ENCODE results near the gene SCO2. TPM values are rescaled to one million over a fixed set of nuclear protein-coding genes. Genes with fewer than 3 reads are reported as not detected.
A peak's percentile ranks its signal among the peaks of the same experiment; 100 is the strongest.

SCO2 gene
- polyA plus RNA-seq, 10 donors: 1.3 to 5.0 (median 3.2) TPM; not detected in 2

DNA sequence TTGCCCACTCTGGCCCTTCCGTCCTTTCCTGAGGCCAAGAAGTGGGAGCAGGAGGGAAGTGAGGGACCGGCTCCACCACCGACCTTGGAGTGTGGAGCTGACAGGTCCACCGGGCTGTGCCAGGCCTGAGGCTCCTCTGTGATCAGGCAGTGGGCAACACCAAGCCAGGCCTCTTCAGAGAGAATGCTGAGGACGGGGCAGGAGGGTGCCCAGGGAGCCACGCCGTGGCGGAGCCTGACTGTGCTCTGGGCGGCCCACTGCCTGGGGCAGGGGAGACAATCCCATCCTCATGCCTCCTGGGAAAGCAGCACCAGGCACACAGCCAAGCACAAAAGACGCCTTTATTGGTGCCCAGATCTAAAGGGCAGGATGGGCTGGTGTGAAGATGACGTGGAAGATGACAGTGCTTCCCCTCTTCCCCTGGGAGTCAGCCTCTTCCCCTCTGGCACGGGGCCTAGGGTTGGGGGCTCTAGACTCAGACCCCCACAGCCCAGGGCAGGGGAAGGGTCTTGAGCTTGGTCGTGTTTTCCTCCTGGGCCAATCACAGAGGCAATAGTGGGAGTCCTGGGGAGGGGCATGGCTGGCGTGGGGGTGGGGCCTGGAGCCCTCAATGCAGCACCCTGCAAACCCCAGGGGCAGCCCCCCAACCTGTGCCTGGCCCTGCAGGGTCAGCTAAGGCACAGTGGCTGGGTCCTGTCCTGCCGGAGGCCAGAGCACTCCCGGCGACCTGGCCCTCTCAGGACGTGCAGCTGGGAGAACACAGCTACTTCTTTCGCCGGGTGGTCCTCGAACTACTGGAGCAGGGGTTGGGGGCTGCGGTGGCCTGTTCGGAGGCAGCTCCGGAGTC lies 22.5 kb downstream of the SCO2 start:
- no peak for DNase-seq

- no peak for DNase-seq
Observed at GRCh38 chr22:50502096-50502495, 23.3 kb downstream of the SCO2 start.

- no peak for DNase-seq
Observed at GRCh38 chr22:50500452-50500851, 24.9 kb downstream of the SCO2 start.

DNA sequence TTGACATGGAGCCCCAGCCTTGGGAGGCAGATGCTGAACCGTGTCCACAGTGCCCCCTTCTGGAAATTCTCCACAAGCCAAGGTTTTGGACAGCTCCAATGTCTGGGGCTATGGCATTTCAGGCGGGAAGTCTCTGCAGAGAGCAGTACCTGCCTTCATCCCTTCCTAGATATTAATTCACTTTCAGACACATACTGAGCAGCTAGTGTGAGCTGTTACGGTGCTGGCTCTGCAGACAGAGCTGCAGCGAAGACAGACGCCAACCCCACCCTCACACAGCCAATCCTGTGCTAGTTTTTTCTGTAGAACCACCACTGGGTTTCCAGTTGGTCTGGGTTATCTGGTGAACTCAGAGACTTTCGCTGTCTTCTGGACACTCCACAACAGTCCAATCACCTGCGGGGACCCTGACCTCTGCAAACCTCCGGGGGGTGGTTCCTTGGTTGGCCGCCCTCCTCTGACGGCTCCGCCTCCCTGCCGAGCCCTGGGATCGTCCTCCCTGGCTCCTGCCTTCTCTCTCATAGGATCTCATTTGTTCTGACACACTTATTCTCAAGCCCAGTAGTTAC lies 27.0 kb downstream of the SCO2 start:
- DNase-seq: peak in 2 of 3 donors; percentile 42 to 53

GRCh38 chr22:50497093-50497492 lies 28.3 kb downstream of the SCO2 start:
- no peak for DNase-seq

DNA sequence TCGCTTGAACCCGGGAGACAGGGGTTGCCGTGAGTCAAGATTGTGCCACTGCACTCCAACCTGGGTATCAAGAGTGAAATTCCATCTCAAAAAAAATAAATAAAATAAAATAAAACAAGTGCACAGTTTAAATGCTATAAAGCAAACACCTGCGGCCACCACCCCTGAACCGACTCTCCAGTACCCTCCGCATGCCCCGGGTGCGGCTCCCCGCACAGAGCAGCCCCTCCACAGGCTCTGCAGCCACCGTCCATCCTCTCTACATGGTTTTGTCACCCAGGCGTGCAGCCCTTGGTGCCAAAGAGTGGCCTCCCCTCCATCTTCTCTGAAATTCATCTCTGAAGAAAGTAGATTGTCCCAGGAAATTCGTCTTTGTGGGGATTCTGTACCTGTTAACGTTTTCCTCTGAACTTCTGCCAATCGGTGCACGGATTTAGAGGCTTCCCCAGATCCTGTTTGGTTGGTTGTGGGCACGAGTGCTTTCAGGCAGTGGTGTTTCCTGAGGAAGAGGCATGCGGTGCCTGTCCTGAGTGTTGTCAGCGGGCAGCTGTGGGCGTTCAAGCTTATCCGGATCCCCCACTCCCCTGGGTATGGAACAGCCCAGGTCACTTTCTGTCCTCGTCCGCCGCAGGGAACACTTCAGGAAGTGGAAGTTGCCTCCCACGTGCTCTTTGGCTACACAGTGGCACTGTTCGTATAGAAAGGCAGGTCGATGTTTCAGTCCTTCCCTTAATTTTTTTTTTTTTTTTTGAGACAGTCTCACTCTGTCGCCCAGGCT lies 34.7 kb downstream of the SCO2 start:
- no peak for DNase-seq

DNA sequence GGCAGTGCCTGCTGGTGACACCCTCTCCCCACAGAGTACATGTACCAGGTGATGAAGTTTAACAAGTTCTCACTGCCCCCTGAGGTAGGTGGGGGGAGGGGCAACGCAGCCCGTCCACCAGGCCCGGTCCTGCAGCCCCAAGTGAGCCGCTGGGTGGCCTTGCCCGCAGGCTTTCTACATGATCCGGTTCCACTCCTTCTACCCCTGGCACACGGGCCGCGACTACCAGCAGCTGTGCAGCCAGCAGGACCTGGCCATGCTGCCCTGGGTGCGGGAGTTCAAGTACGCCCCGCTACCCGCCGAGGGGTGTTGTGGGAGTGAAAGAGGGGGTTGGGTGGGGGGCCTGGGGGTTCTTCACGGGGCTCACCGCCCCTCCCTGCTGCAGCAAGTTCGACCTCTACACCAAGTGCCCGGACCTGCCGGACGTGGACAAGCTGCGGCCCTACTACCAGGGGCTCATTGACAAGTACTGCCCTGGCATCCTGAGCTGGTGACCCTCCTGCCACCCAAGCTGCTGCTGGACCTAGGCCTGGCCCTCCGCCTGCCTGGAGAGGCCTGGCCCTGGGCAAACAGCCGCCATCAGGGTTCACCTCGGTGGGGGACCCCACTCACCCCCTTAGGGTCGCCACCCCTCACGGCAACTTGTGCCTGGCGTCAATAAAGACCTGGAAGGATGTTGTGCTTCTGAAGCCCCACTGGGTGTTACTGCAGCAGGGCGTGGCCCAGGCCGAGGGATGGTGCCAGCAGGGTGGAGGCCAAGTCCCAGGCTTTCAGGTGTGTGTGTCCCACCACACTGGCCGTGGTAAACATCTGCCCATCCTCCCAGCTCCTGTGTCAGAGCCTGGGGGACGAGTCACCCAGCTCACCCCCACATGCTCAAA lies 35.8 kb downstream of the SCO2 start:
- no peak for DNase-seq

- DNase-seq: no peak
Observed at GRCh38 chr22:50488886-50489285, 36.5 kb downstream of the SCO2 start.

- no peak for DNase-seq
Observed at GRCh38 chr22:50488006-50488677, 37.3 kb downstream of the SCO2 start.

- DNase-seq: no peak
Observed at GRCh38 chr22:50487290-50488005, 38.0 kb downstream of the SCO2 start.

GRCh38 chr22:50486561-50487289 lies 38.7 kb downstream of the SCO2 start, which contains the start of gene MIOX:
Gene MIOX, plus strand, starts transcription at chr22:50486859. Its CDS starts 39 bp downstream, at chr22:50486898.
- DNase-seq: no peak

DNA sequence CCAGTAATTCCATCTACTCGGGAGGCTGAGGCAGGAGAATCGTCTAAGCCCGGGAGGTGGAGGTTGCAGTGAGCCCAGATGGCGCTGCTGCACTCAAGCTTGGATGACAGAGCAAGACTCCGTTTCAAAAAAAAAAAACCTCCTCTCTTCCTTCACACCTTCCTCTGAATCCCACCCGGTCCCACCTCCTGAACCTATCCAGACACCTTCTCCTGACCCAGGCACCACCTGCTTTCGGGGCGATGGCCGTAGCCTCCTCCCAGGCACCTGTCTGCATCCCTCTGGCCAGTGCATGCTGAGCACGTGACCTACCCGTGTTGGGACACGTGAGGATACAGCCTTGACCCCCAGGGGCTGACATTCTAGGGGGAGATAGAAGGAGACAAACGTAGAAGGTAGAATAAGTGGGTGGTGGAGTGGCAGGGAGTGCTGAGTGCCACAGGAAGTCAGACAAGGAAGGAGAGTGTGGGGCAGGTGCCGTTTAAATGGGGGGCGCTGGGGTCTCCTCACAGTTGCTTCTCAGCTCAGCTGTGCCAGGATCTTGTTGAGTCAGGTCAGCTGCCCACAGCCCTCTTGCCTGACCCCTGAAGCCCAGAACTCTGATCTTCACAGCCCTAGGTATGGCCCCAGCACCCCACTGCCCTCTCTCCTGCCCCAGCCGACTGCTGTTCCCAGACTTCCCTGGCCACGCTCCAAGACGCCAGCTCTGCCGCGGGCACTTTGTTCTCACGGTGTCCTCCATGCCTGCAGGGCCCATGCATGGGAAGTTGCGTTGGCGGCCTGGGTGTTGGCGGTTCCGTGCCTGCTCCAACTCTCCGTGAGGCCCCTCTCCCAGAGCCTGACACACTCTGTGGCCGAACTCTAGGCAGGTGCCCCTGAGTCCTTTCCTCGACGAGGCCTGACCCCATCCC lies 39.9 kb downstream of the SCO2 start:
- DNase-seq: no peak

- no peak for DNase-seq
Observed at GRCh38 chr22:50483977-50484853, 41.2 kb downstream of the SCO2 start.

GRCh38 chr22:50483556-50483955 lies 41.8 kb downstream of the SCO2 start:
- no peak for DNase-seq

DNA sequence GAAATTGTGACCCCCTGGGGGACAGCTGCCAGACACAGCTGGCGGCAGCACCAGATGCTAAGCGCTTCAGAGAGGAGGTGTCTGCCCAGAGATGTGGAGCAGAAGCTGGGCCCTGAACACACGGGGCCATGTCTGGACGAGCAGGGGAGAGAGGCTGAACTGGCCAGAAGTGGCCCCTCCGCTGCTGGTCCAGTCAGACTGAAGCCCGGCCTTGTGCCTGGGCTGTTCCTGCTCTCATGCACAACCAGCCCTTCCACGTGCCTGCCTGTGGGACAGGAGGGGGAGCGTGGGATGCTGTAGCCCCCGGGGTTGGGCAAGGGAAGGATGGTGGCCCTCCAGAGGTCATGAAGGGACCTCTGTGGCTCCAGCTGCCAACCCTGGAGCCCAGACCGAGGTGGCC lies 42.3 kb downstream of the SCO2 start:
- DNase-seq: no peak

DNA sequence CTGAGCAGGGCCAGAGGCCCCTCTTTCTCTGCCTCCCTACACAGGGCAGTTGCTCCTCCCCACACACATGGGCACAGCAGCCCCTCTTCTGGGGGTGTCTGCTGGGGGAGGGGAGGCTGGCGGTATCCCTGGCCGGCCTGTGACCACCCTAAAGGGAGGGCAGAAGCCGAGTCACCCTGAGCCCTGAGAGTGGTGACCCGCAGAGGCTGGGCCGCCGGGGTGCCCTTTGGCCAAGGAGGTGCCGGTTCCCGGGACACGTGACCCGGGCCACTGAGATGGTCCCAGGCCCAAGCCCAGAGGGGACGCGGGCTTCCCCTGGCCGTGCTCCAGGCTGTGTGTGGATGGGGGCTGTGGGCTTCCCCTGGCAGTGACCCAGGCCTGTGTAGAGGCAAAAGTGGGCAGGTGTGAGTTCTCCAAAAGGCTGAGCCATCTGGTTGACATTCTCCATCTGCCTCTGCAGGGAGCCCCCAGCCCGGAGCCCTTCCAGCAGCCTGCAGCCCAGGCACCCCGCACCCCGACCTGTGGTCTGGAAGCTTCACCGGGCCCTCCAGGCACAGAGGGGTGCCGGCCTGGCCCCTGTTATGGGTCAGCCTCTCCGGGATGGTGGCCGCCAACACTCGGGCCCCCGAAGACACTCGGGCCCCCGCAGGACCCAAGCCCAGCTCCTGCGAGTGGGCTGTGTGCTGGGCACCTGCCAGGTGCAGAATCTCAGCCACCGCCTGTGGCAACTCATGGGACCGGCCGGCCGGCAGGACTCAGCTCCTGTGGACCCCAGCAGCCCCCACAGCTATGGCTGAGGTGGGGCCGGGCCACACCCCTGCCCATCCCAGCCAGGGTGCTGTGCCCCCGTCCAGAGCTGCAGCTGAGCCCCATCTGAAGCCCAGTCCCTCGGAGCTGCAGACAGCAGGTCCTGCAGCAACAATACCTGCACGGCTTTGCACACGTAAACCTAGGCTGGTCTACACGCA lies 43.0 kb downstream of the SCO2 start:
- no peak for DNase-seq
